Neural progenitor cell (in vitro differentiated cells): ENCODE data around the gene HMOX2. TPM values are rescaled to one million over a fixed set of nuclear protein-coding genes. Genes with fewer than 3 reads are reported as not detected.
A peak's percentile ranks its signal among the peaks of the same experiment; 100 is the strongest.

ENCODE experiments used
- DNase-seq: peaks from one replicate; pipeline ENCODE4 v3.0.0-alpha.2; 2016; ENCODE audit warnings: low spot score
- H2AFZ ChIP-seq: fragments of 200-600 bp; sonication (generic); replicated peaks from 2 replicates; pipeline ENCODE4 v1.6.1; 2016; ENCODE audit warnings: antibody characterized with exemption
- H3F3A ChIP-seq: fragments of 200-600 bp; sonication (generic); 2 replicates; pipeline ENCODE4 v1.6.1; 2016; ENCODE audit warnings: antibody characterized with exemption, low read depth
- H3K27ac ChIP-seq: fragments of 200-600 bp; sonication (generic); 2 replicates; pipeline ENCODE4 v1.5.1; 2016; ENCODE audit warnings: mild to moderate bottlenecking
- H3K27me3 ChIP-seq: fragments of 200-600 bp; sonication (generic); 2 replicates; pipeline ENCODE4 v1.6.1; 2016; ENCODE audit warnings: mild to moderate bottlenecking, moderate library complexity
- H3K36me3 ChIP-seq: fragments of 200-600 bp; sonication (generic); 2 replicates; pipeline ENCODE4 v1.5.1; 2016
- H3K4me1 ChIP-seq: fragments of 200-600 bp; sonication (generic); 2 replicates; pipeline ENCODE4 v1.6.1; 2016; ENCODE audit warnings: mixed run types
- H3K4me2 ChIP-seq: fragments of 200-600 bp; sonication (generic); 2 replicates; pipeline ENCODE4 v1.6.1; 2016
- H3K4me3 ChIP-seq: fragments of 200-600 bp; sonication (generic); 2 replicates; pipeline ENCODE4 v1.5.1; 2016
- H3K79me2 ChIP-seq: fragments of 200-600 bp; sonication (generic); 2 replicates; pipeline ENCODE4 v1.6.1; 2016; ENCODE audit warnings: low read depth
- H3K9ac ChIP-seq: fragments of 200-600 bp; sonication (generic); 2 replicates; pipeline ENCODE4 v1.6.1; 2016
- H3K9me3 ChIP-seq: fragments of 200-600 bp; sonication (generic); 2 replicates; pipeline ENCODE4 v1.5.1; 2016; ENCODE audit warnings: low read depth
- H4K20me1 ChIP-seq: fragments of 200-600 bp; sonication (generic); 2 replicates; pipeline ENCODE4 v1.6.1; 2016; ENCODE audit warnings: low read depth
- H3K27ac Mint-ChIP-seq: 3 replicates; pipeline ENCODE4 v1.8.0; 2021; ENCODE audit warnings: mixed read lengths
- H3K27me3 Mint-ChIP-seq: 2 replicates; pipeline ENCODE4 v1.8.0; 2022; ENCODE audit warnings: low read depth, mild to moderate bottlenecking, inconsistent platforms, moderate library complexity, mixed read lengths; ENCODE audit not compliant: insufficient read depth
- H3K36me3 Mint-ChIP-seq: 3 replicates; pipeline ENCODE4 v1.8.0; 2021; ENCODE audit warnings: mixed read lengths
- H3K4me1 Mint-ChIP-seq: 3 replicates; pipeline ENCODE4 v1.8.0; 2021; ENCODE audit warnings: mixed read lengths
- H3K4me3 Mint-ChIP-seq: 3 replicates; pipeline ENCODE4 v1.8.0; 2021; ENCODE audit warnings: mild to moderate bottlenecking, moderate library complexity, mixed read lengths
- H3K9me3 Mint-ChIP-seq: 3 replicates; pipeline ENCODE4 v1.8.0; 2020; ENCODE audit warnings: mixed read lengths
- CTCF ChIP-seq: fragments of 200-600 bp; sonication (generic); IDR thresholded peaks from 2 replicates; pipeline ENCODE4 v1.5.1; 2017; ENCODE audit warnings: antibody characterized with exemption, mild to moderate bottlenecking
- EZH2 ChIP-seq: fragments of 200-600 bp; sonication (generic); IDR thresholded peaks from 2 replicates; pipeline ENCODE4 v1.6.1; 2017; ENCODE audit warnings: antibody characterized with exemption, mild to moderate bottlenecking, moderate library complexity
- EZH2phosphoT487 ChIP-seq: fragments of 200-600 bp; sonication (generic); IDR thresholded peaks from 2 replicates; pipeline ENCODE4 v1.6.1; 2017; ENCODE audit warnings: antibody characterized with exemption
- total RNA-seq: library from RNA; depleted of rRNA; stranded (reverse); fragments of >200 nt; gene quantifications from 2 replicates; pipeline ENCODE4 v1.2.3, GENCODE V29; 2015; ENCODE audit warnings: low replicate concordance

HMOX2 gene
- total RNA-seq, 1 donor from 2014 or later, result 20.3 TPM

- peaks cover 4% of the 10 kb centered on the region for H3K36me3 Mint-ChIP-seq
Observed at GRCh38 chr16:4517812-4518680, 41.8 kb downstream of the HMOX2 start.

GRCh38 chr16:4519274-4520058 lies 43.3 kb downstream of the HMOX2 start:
- Mint-ChIP-seq H3K27me3 (no peaks in the 10 kb centered on the region), H3K36me3 (peaks cover 8% of the 10 kb centered on the region), H3K4me3 (no peak overlapping the region), H3K9me3 (no peaks in the 10 kb centered on the region), H3K27ac (no peak overlapping the region), H3K4me1 (peaks cover 35% of the 10 kb centered on the region)
- Histone ChIP-seq H4K20me1 (peaks cover 42% of the 10 kb centered on the region), H3K27ac (no peak overlapping the region), H3K27me3 (no peaks in the 10 kb centered on the region), H2AFZ (no peak overlapping the region), H3K4me2 (no peak overlapping the region), H3K4me1 (peaks cover 15% of the 10 kb centered on the region), H3F3A (peaks cover 26% of the 10 kb centered on the region), H3K4me3 (no peak overlapping the region), H3K9ac (no peak overlapping the region), H3K79me2 (peaks cover 24% of the 10 kb centered on the region), H3K9me3 (no peaks in the 10 kb centered on the region), H3K36me3 (no peaks in the 10 kb centered on the region)
- TF ChIP-seq EZH2 (no peak), EZH2phosphoT487 (no peak), CTCF (no peak)
- no peak for DNase-seq

More at GRCh38 chr16:4517812-4518680, 41.8 kb downstream of the HMOX2 start:
- Mint-ChIP-seq H3K27ac (no peak overlapping the region), H3K4me3 (no peak overlapping the region), H3K27me3 (no peaks in the 10 kb centered on the region), H3K9me3 (no peaks in the 10 kb centered on the region), H3K4me1 (peaks cover 25% of the 10 kb centered on the region)
- TF ChIP-seq CTCF, result peak; percentile 81
- no peak for TF ChIP-seq EZH2
- no peak overlapping the region for H3K4me2 ChIP-seq
- no peak overlapping the region for H3K9ac ChIP-seq
- peaks cover 10% of the 10 kb centered on the region for H3K4me1 ChIP-seq
- no peak overlapping the region for H3K4me3 ChIP-seq
- no peaks in the 10 kb centered on the region for H3K36me3 ChIP-seq
- peak; percentile 82 for DNase-seq
- no peaks in the 10 kb centered on the region for H3K9me3 ChIP-seq
- H3K27me3 ChIP-seq, result no peaks in the 10 kb centered on the region
- peaks cover 24% of the 10 kb centered on the region for H3K79me2 ChIP-seq
- peaks cover 38% of the 10 kb centered on the region for H4K20me1 ChIP-seq
- H2AFZ ChIP-seq, result no peak overlapping the region
- peaks cover 23% of the 10 kb centered on the region for H3F3A ChIP-seq
- H3K27ac ChIP-seq, result no peak overlapping the region

GRCh38 chr16:4520913-4521312 lies 44.7 kb downstream of the HMOX2 start:
- peaks cover 45% of the 10 kb centered on the region for H4K20me1 ChIP-seq
- no peak overlapping the region for H3K4me3 ChIP-seq

More at GRCh38 chr16:4520913-4521312, 44.7 kb downstream of the HMOX2 start:
- H3K27ac Mint-ChIP-seq, result peak overlapping the region; percentile 53
- H3K27me3 Mint-ChIP-seq, result peaks cover 2% of the 10 kb centered on the region
- H3K27ac ChIP-seq, result no peak overlapping the region
- H3K27me3 ChIP-seq, result no peaks in the 10 kb centered on the region
- no peaks in the 10 kb centered on the region for H3K36me3 ChIP-seq
- H3K4me3 Mint-ChIP-seq, result no peak overlapping the region
- peaks cover 16% of the 10 kb centered on the region for H3K79me2 ChIP-seq
- H3K36me3 Mint-ChIP-seq, result peaks cover 13% of the 10 kb centered on the region
- H3K9ac ChIP-seq, result no peak overlapping the region
- no peaks in the 10 kb centered on the region for H3K9me3 ChIP-seq
- H2AFZ ChIP-seq, result no peak overlapping the region
- H3K9me3 Mint-ChIP-seq, result no peaks in the 10 kb centered on the region
- no peak overlapping the region for H3K4me2 ChIP-seq
- peaks cover 15% of the 10 kb centered on the region for H3K4me1 ChIP-seq
- H3K4me1 Mint-ChIP-seq, result peaks cover 41% of the 10 kb centered on the region
- peaks cover 26% of the 10 kb centered on the region for H3F3A ChIP-seq
- DNase-seq, result no peak
- TF ChIP-seq CTCF (no peak), EZH2phosphoT487 (no peak), EZH2 (no peak)
